Measurements from ENCODE around the gene AGXT.

GRCh38 chr2:240868286-240869108 lies at the start of gene AGXT:
- TF ChIP-seq, protein P1, sequence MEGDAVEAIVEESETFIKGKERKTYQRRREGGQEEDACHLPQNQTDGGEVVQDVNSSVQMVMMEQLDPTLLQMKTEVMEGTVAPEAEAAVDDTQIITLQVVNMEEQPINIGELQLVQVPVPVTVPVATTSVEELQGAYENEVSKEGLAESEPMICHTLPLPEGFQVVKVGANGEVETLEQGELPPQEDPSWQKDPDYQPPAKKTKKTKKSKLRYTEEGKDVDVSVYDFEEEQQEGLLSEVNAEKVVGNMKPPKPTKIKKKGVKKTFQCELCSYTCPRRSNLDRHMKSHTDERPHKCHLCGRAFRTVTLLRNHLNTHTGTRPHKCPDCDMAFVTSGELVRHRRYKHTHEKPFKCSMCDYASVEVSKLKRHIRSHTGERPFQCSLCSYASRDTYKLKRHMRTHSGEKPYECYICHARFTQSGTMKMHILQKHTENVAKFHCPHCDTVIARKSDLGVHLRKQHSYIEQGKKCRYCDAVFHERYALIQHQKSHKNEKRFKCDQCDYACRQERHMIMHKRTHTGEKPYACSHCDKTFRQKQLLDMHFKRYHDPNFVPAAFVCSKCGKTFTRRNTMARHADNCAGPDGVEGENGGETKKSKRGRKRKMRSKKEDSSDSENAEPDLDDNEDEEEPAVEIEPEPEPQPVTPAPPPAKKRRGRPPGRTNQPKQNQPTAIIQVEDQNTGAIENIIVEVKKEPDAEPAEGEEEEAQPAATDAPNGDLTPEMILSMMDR (conservative IDR thresholded peaks at IDR 0.05; ENCODE audit: low read length) = no peak
- no peak for TF ChIP-seq EZH2phosphoT487 (IDR thresholded peaks at IDR 0.05; ENCODE audit: borderline replicate concordance, low read depth, low read length)
